Measurements from ENCODE around the gene IGSF22.

The IGSF22 gene

GRCh38 chr11:18706330-18707243 lies 19.4 kb downstream of the IGSF22 start:
- DNase-seq (ENCODE audit: insufficient read length, low spot score) (no peak), FAIRE-seq (peak; percentile 90)
- TF ChIP-seq POLR2A (IDR thresholded peaks at IDR 0.05; ENCODE audit: low read depth, low read length) (no peak), SPI1 (IDR thresholded peaks at IDR 0.05; ENCODE audit: low read depth, low read length) (0 out of 2 replicates have a peak, but pooled peaks have one; percentile 11)

DNA sequence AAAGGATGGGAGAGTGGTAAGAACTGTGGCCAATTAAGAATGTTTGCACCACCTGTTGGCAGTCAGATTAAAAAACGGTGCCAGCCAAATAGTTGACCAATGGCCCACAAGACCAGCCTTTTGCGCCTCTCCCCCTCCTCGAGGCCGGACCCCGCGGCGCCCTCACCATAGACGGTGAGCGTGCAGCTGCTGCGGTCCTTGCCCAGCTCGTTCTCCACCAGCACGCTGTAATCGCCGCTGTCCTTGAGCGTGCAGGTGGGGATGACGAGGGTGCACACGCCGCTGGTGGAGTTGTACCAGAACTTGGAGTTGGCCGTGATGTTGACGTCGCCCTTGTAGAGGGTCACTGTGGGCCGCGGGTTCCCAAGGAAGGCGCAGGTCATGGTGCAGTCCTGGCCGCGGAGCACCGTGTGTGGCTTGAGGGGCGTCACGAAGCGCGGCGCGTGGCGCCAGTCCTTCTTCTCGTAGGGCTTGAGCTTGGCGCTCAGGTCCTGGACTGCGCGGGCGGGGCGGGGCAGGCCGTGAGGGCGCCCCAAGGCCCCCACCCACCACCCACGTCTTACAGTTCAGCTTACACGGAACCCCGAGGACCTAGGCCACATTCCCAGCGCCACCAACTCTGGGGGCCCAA lies 20.2 kb downstream of the IGSF22 start:
- no peak for TF ChIP-seq PAX5 (IDR thresholded peaks at IDR 0.05; ENCODE audit: insufficient read depth, low read length, severe bottlenecking)
- no peak for TF ChIP-seq POU2F2 (IDR thresholded peaks at IDR 0.05; ENCODE audit: low read depth, low read length)
- FAIRE-seq, result peak; percentile 77
- no peak for DNase-seq (ENCODE audit: insufficient read length, low spot score)

DNA sequence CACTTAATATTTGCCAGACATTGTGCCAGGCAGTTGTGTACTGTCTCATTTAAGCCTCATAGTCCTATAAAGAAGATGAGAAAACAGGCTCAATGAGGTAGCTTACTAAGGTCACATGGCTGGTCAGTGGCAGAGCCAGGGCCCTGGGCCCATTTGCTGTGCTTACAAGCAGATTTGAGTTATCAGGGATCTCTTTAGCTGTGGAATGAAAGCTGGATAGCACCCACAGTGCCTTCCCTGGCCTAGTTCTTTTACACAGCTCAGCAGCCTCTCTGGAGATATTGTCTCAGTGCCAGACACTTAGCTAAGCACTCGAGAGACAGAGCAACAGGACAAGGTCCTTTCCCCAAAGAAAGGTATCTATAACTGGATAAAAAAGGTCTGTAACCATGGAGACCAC lies 21.3 kb downstream of the IGSF22 start:
- no peak for FAIRE-seq

GRCh38 chr11:18704045-18704645 lies 21.8 kb downstream of the IGSF22 start:
- TF ChIP-seq POLR2AphosphoS5 (IDR thresholded peaks at IDR 0.05; ENCODE audit: low read depth, low read length), result no peak
- no peak for TF ChIP-seq PAX5 (IDR thresholded peaks at IDR 0.05; ENCODE audit: insufficient read depth, low read length, severe bottlenecking)
- TF ChIP-seq SPI1 (IDR thresholded peaks at IDR 0.05; ENCODE audit: low read depth, low read length), result no peak
- TF ChIP-seq POLR2A (IDR thresholded peaks at IDR 0.05; ENCODE audit: low read depth, low read length), result no peak
- TF ChIP-seq TAF1 (IDR thresholded peaks at IDR 0.05; ENCODE audit: low read depth, low read length), result no peak
- TF ChIP-seq POU2F2 (IDR thresholded peaks at IDR 0.05; ENCODE audit: low read depth, low read length), result no peak
- FAIRE-seq, result no peak
- no peak for DNase-seq (ENCODE audit: insufficient read length, low spot score)

More for the DNA sequence above, 21.3 kb downstream of the IGSF22 start:
- TF ChIP-seq TAF1 (IDR thresholded peaks at IDR 0.05; ENCODE audit: low read depth, low read length) (no peak), SPI1 (IDR thresholded peaks at IDR 0.05; ENCODE audit: low read depth, low read length) (no peak), POU2F2 (IDR thresholded peaks at IDR 0.05; ENCODE audit: low read depth, low read length) (no peak), PAX5 (IDR thresholded peaks at IDR 0.05; ENCODE audit: insufficient read depth, low read length, severe bottlenecking) (no peak), POLR2A (IDR thresholded peaks at IDR 0.05; ENCODE audit: low read depth, low read length) (no peak), POLR2AphosphoS5 (IDR thresholded peaks at IDR 0.05; ENCODE audit: low read depth, low read length) (no peak)
- no peak for DNase-seq (ENCODE audit: insufficient read length, low spot score)

- DNase-seq (ENCODE audit: insufficient read length, low spot score), result no peak
- FAIRE-seq, result no peak
Observed at GRCh38 chr11:18703001-18703763, 22.8 kb downstream of the IGSF22 start.

DNA sequence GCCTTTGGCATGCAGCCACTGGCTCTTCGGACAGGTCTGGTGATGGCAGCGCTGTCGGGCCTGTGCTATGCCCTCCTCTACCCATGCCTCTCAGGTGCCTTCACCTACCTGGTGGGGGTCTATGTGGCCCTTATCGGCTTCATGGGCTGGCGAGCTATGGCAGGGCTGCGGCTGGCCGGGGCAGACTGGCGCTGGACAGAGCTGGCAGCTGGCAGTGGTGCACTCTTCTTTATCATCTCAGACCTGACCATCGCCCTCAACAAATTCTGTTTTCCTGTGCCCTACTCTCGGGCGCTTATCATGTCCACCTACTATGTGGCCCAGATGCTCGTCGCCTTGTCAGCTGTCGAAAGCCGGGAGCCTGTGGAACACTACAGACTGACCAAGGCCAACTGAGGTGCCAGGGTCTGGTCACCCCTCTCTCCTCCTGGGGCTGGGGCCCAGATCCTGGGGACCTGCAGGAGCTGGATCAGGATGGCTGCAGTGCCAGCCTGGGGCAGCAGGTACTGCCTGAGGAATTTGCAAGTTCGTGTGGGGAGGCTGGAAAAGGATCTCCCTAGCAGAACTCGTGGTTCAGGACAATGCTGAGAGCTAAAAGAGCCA lies 24.3 kb downstream of the IGSF22 start:
- no peak for DNase-seq (ENCODE audit: insufficient read length, low spot score)
- TF ChIP-seq POLR2A (IDR thresholded peaks at IDR 0.05; ENCODE audit: low read depth, low read length), result no peak
- no peak for TF ChIP-seq POU2F2 (IDR thresholded peaks at IDR 0.05; ENCODE audit: low read depth, low read length)
- FAIRE-seq, result no peak

More at GRCh38 chr11:18703001-18703763, 22.8 kb downstream of the IGSF22 start:
- no peak for TF ChIP-seq POLR2AphosphoS5 (IDR thresholded peaks at IDR 0.05; ENCODE audit: low read depth, low read length)
- TF ChIP-seq SPI1 (IDR thresholded peaks at IDR 0.05; ENCODE audit: low read depth, low read length), result no peak
- no peak for TF ChIP-seq POU2F2 (IDR thresholded peaks at IDR 0.05; ENCODE audit: low read depth, low read length)
- TF ChIP-seq TAF1 (IDR thresholded peaks at IDR 0.05; ENCODE audit: low read depth, low read length), result no peak
- no peak for TF ChIP-seq PAX5 (IDR thresholded peaks at IDR 0.05; ENCODE audit: insufficient read depth, low read length, severe bottlenecking)
- no peak for TF ChIP-seq POLR2A (IDR thresholded peaks at IDR 0.05; ENCODE audit: low read depth, low read length)

GRCh38 chr11:18700872-18701271 lies 25.1 kb downstream of the IGSF22 start:
- TF ChIP-seq PAX5 (IDR thresholded peaks at IDR 0.05; ENCODE audit: insufficient read depth, low read length, severe bottlenecking) (no peak), POLR2AphosphoS5 (IDR thresholded peaks at IDR 0.05; ENCODE audit: low read depth, low read length) (no peak), POLR2A (IDR thresholded peaks at IDR 0.05; ENCODE audit: low read depth, low read length) (no peak), SPI1 (IDR thresholded peaks at IDR 0.05; ENCODE audit: low read depth, low read length) (no peak), POU2F2 (IDR thresholded peaks at IDR 0.05; ENCODE audit: low read depth, low read length) (no peak), TAF1 (IDR thresholded peaks at IDR 0.05; ENCODE audit: low read depth, low read length) (no peak)
- no peak for DNase-seq (ENCODE audit: insufficient read length, low spot score)
- FAIRE-seq, result no peak

- TF ChIP-seq TAF1 (IDR thresholded peaks at IDR 0.05; ENCODE audit: low read depth, low read length) (no peak), POU2F2 (IDR thresholded peaks at IDR 0.05; ENCODE audit: low read depth, low read length) (no peak), PAX5 (IDR thresholded peaks at IDR 0.05; ENCODE audit: insufficient read depth, low read length, severe bottlenecking) (no peak), SPI1 (IDR thresholded peaks at IDR 0.05; ENCODE audit: low read depth, low read length) (no peak), POLR2AphosphoS5 (IDR thresholded peaks at IDR 0.05; ENCODE audit: low read depth, low read length) (no peak), POLR2A (IDR thresholded peaks at IDR 0.05; ENCODE audit: low read depth, low read length) (no peak)
- FAIRE-seq, result no peak
- DNase-seq (ENCODE audit: insufficient read length, low spot score), result no peak
Observed at GRCh38 chr11:18700375-18700774, 25.6 kb downstream of the IGSF22 start.

GRCh38 chr11:18699848-18700261 lies 26.1 kb downstream of the IGSF22 start:
- TF ChIP-seq POLR2A (IDR thresholded peaks at IDR 0.05; ENCODE audit: low read depth, low read length), result no peak
- no peak for TF ChIP-seq PAX5 (IDR thresholded peaks at IDR 0.05; ENCODE audit: insufficient read depth, low read length, severe bottlenecking)
- no peak for TF ChIP-seq POU2F2 (IDR thresholded peaks at IDR 0.05; ENCODE audit: low read depth, low read length)
- no peak for TF ChIP-seq TAF1 (IDR thresholded peaks at IDR 0.05; ENCODE audit: low read depth, low read length)
- no peak for TF ChIP-seq POLR2AphosphoS5 (IDR thresholded peaks at IDR 0.05; ENCODE audit: low read depth, low read length)
- TF ChIP-seq SPI1 (IDR thresholded peaks at IDR 0.05; ENCODE audit: low read depth, low read length), result no peak
- no peak for DNase-seq (ENCODE audit: insufficient read length, low spot score)
- FAIRE-seq, result no peak
